GM18907 (cell line): ENCODE results near the gene PKD1.
"Not testable (repeated sequence)": the region's sequence is repeated elsewhere in the genome, so short reads cannot be mapped to it uniquely, and the experiment has no call there.

Experiments used
- ATAC-seq: cut with Tn5 transposase; IDR thresholded peaks from one replicate; pipeline ENCODE4 v1.9.1; 2021; ENCODE audit warnings: mild to moderate bottlenecking, moderate library complexity; ENCODE audit not compliant: unreplicated experiment

The PKD1 gene

DNA sequence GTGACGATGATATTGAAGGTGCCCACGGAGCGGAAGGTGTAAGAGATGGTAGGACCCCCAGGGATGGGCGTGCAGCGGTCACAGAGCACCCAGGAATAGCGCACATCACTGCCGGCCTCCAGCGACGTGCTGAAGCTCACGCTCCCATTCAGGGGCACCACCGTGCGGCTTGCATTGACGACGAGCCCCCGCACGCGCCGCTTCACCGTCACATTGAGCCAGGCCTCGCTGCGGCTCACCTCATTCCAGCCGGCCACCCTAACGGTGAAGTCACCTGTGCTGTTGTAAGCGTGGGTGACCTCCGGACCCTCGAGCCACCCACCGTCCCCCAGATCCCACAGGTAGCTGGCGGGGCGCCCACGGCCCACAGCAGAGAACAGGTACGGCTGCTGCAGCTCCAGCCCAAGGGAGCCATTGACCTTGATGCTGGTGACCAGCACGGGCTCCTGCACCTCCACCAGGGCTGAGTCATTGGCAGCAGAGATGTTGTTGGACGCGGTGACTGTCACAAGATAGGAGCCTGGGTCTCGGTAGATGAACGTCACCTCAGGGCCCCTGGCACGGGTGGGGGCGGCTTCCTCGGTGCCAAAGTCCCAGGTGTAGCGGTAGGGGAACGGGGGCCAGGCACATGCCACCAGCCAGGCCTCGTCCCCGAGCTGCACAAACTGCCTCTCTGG is 25.2 kb downstream of the PKD1 start:
- not testable (repeated sequence) for ATAC-seq

DNA sequence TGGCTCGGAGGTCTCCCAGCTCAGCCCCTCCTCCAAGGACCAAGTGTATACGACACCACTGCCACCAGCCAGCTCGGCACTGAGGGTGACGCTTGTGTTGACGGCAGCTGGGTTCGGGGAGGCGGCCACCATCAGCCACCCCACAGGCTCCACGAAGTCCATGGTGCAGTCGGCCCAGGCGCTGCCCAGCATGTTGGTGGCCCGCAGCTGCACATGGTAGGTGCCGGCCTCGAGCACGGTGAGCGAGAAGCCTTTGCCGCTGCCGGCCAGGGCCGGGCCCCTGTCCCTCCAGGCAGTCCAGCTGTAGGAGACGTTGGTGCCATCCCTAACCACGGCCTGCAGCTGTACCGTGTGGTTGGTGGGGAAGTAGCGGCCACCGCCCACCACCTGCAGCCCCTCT is 25.8 kb downstream of the PKD1 start:
- not testable (repeated sequence) for ATAC-seq

GRCh38 chr16:2109271-2109580 is 26.5 kb downstream of the PKD1 start:
- ATAC-seq: not testable (repeated sequence)

- not testable (repeated sequence) for ATAC-seq
Observed at GRCh38 chr16:2108446-2109270, 27.0 kb downstream of the PKD1 start.

GRCh38 chr16:2107791-2108125 is 27.9 kb downstream of the PKD1 start:
- ATAC-seq: not testable (repeated sequence)

DNA sequence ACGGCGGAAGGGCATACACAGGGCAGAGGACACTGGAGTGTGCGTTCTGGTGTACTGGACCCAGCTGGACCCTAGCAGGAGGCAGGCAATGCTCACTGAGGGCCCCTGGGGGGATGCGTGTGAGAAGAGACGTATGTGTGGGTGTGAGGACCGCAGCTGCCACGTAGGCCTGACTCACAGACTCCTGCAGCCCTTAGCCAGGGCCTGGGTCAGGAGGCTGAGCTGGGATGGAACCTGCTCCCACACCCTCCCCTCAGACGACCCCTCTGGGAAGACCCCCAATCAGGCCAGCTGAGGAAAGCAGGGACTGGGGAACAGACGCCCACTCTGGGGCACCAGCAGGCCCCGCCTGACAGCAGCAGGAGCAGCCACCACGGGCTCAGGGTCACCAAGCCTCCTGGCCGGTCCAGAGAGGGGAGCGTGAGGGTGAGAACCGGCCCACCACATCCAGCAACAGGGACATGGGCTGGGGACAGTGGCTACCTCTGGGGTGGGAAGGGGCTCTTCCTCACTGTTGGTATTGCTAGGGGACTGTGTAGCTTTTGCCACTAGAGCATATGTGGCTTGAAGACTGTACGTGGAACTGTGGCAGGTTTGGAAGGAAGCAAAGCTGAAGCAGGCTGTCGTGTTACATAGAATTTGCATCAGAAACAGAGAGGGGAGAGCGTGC is 28.4 kb downstream of the PKD1 start:
- not testable (repeated sequence) for ATAC-seq

DNA sequence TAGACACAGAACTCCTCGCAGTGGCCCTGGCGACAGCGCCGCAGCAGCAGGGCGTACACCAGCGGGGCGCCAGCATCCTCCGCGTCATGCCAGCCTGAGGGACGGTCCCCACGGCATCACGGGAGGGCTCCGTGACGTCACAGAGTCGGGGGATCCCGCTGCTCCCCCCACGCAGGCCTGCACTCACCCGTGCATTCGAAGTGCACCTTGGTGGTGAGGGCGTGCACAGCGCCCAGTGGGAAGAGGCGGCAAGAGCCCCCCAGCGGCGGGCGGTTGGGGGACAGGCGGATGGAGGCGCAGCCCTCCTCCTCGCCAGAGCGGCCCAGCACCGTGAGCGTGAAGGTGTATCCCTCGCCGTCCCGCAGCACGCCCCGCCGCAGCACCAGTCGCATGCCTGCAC is 29.5 kb downstream of the PKD1 start:
- not testable (repeated sequence) for ATAC-seq

DNA sequence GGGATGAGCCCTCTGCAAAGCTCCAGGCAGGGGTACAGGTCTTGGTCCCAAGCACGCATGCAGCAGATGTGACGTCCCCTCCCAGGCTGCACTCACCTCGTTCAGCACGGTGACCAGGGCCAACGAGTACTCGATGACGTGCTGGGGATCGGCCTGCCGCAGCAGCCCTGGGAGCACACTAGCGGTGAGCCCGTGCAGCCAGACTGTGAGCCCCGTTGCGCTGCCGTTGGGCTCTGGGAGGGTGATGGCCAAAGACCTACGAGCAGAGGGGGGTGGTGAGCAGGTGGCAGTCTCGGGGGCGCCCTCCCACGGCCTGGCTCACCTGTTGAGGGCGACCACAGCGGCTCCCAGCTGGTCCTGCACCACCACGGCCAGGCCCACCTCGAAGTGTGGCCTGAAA is 29.9 kb downstream of the PKD1 start:
- not testable (repeated sequence) for ATAC-seq

- not testable (repeated sequence) for ATAC-seq
Observed at GRCh38 chr16:2105291-2105690, 30.4 kb downstream of the PKD1 start.

- not testable (repeated sequence) for ATAC-seq
Observed at GRCh38 chr16:2104464-2104863, 31.2 kb downstream of the PKD1 start.

DNA sequence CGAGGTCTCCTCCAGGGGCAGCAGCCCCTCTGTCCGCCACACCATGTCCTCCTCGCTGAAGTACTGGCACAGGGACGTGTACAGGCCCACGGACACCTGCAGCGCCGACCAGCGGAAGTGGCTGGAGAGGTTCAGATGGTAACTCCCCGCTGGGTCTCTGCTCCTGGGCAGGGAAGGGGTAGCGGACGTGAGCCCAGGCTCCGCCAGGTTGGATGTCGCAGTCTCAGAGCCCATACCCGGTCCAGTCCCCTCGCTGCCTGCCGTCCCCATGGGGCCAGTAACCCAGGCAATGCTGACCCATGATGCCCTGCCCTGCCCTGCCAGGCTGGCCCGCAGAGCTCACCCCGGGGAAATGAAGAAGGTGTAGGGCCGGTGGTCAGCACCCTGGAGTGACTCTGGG is 33.2 kb downstream of the PKD1 start:
- no peak for ATAC-seq

DNA sequence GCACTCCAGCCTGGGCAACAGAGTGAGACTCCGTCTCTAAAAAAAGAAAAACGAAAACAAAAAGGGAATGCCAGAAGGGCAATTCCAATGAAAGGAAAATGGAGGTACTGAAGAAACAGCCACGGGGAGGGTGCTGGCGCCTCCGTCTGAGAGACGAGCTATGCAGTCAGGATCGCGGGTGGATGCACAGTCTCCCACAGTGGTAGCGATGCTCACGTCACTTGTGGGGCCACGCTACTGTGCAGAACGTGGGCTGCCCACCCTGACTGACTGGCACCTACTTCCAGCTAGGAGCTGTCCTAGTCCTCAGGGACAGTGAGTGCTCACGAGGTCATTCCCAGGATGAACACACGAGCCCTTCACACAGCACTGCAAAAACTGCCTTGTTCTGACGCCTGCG is 34.1 kb downstream of the PKD1 start:
- not testable (repeated sequence) for ATAC-seq

DNA sequence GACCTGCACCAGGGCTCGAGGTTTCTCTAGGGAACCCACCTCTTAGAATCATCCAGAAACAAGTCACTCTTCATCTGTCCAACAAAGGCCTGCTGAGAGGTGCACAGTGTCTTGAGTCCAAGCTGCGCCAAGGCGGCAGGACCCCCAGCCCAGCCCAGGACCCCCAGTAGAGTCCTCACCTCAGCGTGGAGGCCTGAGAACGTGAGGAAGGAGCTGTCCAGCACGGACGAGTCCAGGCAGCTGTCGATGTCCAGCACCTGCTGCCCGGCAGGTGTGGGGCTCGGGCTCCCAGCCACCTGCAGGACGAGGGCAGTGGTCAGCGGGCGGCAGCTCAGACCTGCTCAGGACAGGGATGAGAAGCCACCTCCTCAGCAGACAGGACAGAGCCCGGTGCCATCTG is 38.0 kb downstream of the PKD1 start:
- not testable (repeated sequence) for ATAC-seq

- ATAC-seq: no peak
Observed at GRCh38 chr16:2096853-2097595, 38.7 kb downstream of the PKD1 start.

DNA sequence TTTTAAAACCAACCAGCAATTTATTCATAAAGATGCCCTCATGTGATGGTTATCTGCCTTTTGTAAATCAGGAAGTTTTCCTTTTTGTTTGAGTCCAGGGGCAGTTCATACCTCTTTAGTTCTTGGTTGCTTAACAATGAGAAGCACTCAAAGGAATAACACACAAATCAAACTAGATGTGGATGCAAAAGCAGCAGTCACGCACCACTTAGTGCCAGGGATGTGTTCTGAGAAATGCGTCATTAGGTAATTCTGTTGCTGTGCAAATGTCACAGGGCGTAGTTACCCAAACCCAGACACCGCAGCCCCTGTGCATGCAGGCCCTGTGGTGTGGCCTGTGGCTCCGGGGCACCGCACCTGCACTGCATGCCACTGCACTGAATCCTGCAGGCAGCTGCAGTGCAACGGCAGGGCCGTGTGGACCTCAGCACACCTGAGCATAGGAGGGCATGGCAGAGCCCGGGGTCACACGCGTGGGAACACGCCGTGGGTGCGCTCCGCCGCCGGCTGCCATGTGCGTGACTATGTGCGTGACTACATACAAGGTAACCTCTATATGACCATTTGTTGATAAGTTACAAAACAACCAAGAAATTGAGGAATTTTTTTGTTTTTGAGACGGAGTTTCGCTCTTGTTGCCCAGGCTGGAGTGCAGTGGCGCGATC is 39.6 kb downstream of the PKD1 start:
- no peak for ATAC-seq

GRCh38 chr16:2095315-2095853 is 40.3 kb downstream of the PKD1 start:
- ATAC-seq: no peak

DNA sequence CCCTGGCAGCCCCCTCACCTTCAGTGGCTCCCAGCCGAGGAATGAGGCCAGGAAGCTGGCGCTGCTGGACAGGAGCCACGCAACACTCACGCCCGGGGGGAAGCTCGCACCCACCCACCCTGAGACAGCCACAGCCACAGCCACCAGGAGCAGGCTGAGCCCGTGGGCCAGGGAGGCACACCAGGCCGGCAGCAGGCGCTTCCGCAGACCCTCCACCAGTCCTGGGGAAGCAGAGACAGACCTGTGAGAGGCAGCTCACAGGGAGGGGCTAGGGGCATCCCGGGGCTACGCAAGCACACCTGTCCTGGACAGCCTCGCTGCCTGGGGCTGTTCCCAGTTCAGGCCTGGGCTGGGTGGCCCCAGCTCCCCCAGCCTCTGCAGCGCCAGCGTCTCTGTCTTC is 41.9 kb downstream of the PKD1 start:
- ATAC-seq: no peak

DNA sequence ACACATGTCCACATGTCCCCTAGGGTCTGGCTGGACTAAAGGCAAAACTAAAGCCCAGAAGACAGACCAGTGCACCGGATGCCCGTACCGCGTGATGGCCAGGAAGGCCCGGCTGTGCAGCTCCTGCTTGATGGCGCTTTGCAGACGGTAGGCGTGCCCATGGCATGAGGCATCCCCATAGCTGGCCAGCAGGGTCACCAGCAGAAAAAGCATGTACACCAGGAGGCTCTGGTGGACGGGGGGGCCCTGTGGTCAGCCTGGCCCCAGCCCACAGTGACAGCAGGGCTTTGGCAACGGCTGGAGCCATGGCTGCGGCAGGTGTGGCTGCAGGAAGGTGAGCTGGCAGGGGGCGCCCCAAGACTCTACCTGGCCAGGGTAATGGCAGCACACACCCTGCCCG is 42.8 kb downstream of the PKD1 start:
- no peak for ATAC-seq

- ATAC-seq: no peak
Observed at GRCh38 chr16:2092256-2092620, 43.5 kb downstream of the PKD1 start.

GRCh38 chr16:2091547-2092255 is 44.0 kb downstream of the PKD1 start:
- no peak for ATAC-seq
